ENCODE measurements around the gene FHAD1.

- TF ChIP-seq, protein P1, sequence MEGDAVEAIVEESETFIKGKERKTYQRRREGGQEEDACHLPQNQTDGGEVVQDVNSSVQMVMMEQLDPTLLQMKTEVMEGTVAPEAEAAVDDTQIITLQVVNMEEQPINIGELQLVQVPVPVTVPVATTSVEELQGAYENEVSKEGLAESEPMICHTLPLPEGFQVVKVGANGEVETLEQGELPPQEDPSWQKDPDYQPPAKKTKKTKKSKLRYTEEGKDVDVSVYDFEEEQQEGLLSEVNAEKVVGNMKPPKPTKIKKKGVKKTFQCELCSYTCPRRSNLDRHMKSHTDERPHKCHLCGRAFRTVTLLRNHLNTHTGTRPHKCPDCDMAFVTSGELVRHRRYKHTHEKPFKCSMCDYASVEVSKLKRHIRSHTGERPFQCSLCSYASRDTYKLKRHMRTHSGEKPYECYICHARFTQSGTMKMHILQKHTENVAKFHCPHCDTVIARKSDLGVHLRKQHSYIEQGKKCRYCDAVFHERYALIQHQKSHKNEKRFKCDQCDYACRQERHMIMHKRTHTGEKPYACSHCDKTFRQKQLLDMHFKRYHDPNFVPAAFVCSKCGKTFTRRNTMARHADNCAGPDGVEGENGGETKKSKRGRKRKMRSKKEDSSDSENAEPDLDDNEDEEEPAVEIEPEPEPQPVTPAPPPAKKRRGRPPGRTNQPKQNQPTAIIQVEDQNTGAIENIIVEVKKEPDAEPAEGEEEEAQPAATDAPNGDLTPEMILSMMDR (IDR thresholded peaks at IDR 0.05), result no peak
- no peak for TF ChIP-seq POLR2AphosphoS5 (IDR thresholded peaks at IDR 0.05)
- no peak for TF ChIP-seq POLR2A (IDR thresholded peaks at IDR 0.05)
Observed at GRCh38 chr1:15321601-15322000, 74.6 kb downstream of the FHAD1 start.

All from prostate gland (tissue), 2 donors.